Neuron (in vitro differentiated cells): ENCODE measurements around the gene ASPRV1.
"Not testable (repeated sequence)": the region's sequence is repeated elsewhere in the genome, so short reads cannot be mapped to it uniquely, and the experiment has no call there.

Experiments used
- H2AFZ ChIP-seq: one replicate; pipeline ENCODE4 v1.6.1; 2013; ENCODE audit warnings: low read depth, mild to moderate bottlenecking, inconsistent platforms, low read length, moderate library complexity
- H3K27me3 ChIP-seq: one replicate; pipeline ENCODE4 v1.6.1; 2013; ENCODE audit warnings: low read length; ENCODE audit not compliant: insufficient read depth
- H3K36me3 ChIP-seq: one replicate; pipeline ENCODE4 v1.6.1; 2013; ENCODE audit warnings: low read length; ENCODE audit not compliant: insufficient read depth
- H3K4me1 ChIP-seq: one replicate; pipeline ENCODE4 v1.6.1; 2013; ENCODE audit warnings: low read length; ENCODE audit not compliant: insufficient read depth
- H3K4me3 ChIP-seq: 2 replicates; pipeline ENCODE4 v1.5.1; 2013; ENCODE audit warnings: mild to moderate bottlenecking, low read length, moderate library complexity
- H3K9me3 ChIP-seq: one replicate; pipeline ENCODE4 v1.6.1; 2013; ENCODE audit warnings: low read length

The ASPRV1 gene

DNA sequence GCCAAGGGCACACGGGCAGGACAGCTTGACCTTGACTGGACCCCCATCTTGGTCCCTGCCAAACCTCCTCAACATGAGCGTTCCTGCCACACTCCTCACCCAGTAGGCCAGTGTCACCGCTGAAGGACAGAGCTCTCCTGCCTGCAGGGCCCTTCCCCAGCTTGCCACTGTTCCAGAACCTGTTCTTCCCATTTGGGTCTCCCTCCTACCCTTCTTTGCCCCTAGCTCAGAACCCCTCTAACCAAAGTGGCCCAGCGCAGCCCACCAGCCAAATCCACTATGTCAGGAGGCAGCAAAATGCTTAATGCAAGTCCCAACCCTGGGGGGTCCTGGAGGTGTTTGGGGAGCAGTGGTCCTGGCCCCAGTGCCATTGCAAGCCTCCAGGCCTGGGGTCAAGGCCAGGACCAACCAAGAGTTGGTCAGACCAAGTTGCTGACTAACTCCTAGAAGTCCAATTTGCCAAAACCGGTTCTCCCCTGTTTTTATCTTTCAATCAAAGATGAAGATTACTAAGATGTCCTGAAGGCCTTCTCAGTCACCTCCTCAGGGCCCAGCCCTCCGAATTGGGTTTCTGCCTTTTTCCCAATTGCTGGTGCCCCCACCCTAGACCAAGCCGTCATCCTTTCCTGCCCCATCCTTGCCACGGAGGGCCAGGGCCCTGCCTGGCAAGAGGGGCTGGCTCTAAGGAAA, 4.5 kb upstream of the ASPRV1 start:
- no peak overlapping the region for H2AFZ ChIP-seq
- peaks cover 2% of the 10 kb centered on the region for H3K4me1 ChIP-seq
- H3K27me3 ChIP-seq = no peaks in the 10 kb centered on the region
- no peaks in the 10 kb centered on the region for H3K9me3 ChIP-seq
- H3K36me3 ChIP-seq = no peaks in the 10 kb centered on the region
- H3K4me3 ChIP-seq = no peak overlapping the region

DNA sequence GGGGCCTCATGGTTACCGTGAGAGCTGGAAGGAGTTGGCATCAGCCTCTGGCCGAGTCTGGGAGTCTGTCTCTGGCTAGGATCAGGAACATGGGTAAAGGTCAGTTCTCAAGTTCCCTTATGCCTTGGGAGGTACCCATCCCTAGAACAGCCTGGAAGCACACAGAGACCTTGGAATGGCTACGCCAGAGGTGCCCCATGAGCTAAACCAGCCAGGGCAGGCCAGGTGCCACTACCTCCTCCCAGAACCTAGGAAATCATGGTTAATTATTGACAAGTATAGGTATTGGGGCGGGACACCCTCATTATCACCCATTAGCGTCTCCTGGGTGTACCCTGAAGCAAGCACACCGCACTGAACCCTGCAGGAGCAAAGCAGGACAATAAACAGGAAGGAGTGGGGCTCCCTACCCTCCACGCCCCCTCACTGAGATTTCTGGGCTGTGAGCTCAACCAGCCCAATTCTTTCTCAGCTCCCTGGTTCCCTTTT, 3.0 kb upstream of the ASPRV1 start:
- Histone ChIP-seq H3K4me1 (peaks cover 2% of the 10 kb centered on the region), H3K9me3 (no peaks in the 10 kb centered on the region), H3K36me3 (no peaks in the 10 kb centered on the region), H3K4me3 (no peak overlapping the region), H3K27me3 (no peaks in the 10 kb centered on the region), H2AFZ (no peak overlapping the region)

DNA sequence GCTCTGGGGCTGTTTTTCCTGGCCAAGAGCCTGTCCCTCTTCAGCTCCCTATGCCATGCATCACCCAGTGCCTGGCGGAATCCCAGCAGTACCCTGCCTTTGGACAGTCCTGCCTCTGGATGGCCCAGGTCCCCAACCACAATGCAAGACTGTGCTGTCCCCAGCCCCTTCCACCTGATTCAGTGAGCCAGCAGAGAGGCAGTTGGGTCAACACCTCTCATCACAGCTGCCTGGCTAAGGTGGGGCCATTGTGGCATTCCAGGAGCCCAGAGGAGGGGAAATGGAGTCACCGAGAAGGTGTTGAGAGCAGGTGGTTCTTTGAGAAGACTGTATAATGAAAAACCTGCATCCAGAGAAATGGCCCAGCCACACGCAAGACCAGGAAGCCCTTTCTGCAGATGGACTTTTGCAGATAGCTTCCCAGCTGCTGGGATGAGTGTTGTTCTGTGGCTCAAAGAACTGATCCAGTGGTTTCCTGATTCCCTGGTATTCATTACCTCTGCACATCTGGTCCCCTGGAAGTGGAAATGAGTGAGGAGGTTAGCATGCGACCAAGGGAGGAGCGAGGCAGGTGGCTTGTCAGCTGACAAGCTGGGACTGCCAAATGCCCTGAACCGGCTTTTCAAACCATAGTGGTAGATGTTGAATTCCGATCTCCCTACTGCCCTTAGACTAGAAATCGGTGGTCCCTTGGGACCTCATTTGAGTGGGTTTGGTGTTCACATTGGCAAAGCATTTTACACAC, 1.7 kb upstream of the ASPRV1 start:
- Histone ChIP-seq H2AFZ (no peak overlapping the region), H3K36me3 (no peaks in the 10 kb centered on the region), H3K9me3 (no peaks in the 10 kb centered on the region), H3K27me3 (no peaks in the 10 kb centered on the region), H3K4me3 (no peak overlapping the region), H3K4me1 (peaks cover 2% of the 10 kb centered on the region)

DNA sequence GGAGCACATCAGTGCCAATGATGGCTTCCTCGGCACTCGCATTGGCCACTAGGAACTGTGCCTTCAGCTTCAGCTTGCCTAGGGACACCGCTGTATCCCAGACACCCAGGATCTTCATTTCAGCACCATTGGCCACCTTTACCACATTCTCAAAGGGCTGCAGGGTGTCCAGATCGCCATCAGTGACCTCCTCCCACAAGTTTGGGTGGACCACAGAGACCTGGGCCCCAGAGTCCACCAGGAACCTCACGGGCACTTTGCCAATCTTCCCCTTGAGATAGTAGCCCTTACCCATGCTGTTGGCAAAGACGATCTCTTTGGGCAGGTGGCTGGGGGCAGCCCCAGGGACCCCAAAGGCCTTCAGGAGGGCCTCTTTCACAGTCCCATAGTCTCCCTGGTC, 610 bp downstream of the ASPRV1 start:
- Histone ChIP-seq H3K27me3 (no peaks in the 10 kb centered on the region), H2AFZ (no peak overlapping the region), H3K4me3 (no peak overlapping the region), H3K9me3 (no peaks in the 10 kb centered on the region), H3K4me1 (peaks cover 2% of the 10 kb centered on the region), H3K36me3 (no peaks in the 10 kb centered on the region)

DNA sequence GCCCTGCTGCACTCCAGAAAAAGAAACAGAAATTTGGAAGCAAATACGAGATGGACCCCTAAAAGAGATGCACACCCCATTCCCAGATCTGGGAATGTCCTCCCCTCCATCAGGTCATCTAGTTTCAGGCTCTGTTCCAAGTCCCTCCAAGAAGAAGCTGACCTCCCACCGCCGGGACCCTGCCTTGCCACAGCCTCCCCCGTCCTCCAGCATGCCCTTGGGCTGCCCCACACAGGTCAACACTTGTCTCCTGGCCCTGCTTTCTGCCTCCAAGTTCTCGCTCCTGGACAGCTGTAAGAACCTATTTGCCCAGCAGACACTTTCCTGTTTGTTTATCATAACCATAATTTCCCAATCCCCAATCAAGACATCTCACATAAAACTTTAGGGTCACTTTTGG, 2.0 kb downstream of the ASPRV1 start:
- no peak overlapping the region for H3K4me3 ChIP-seq
- no peak overlapping the region for H2AFZ ChIP-seq
- no peaks in the 10 kb centered on the region for H3K9me3 ChIP-seq
- H3K27me3 ChIP-seq = no peaks in the 10 kb centered on the region
- H3K4me1 ChIP-seq = peaks cover 2% of the 10 kb centered on the region
- H3K36me3 ChIP-seq = no peaks in the 10 kb centered on the region

DNA sequence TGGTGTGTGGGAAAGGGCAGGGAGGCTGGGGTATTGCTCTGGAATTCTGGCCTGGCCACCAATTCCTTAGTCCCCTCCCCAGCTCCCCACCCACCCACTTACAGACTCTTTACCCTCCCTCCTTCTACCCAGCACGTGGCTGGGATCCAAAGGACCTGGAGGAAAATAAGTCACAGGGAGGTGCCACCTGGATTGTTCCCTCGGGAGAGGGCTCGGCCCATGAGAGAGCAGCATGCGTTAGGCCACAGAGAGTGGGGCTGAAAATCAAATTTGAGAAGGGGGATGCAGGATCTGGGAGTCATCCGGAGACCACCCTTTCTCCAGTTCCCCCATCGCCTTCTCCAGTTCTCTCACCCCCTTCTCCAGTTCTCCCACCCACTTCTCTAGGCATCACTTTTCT, 3.0 kb downstream of the ASPRV1 start:
- no peak overlapping the region for H2AFZ ChIP-seq
- H3K9me3 ChIP-seq = no peaks in the 10 kb centered on the region
- H3K27me3 ChIP-seq = no peaks in the 10 kb centered on the region
- H3K36me3 ChIP-seq = no peaks in the 10 kb centered on the region
- H3K4me3 ChIP-seq = no peak overlapping the region
- H3K4me1 ChIP-seq = no peaks in the 10 kb centered on the region

DNA sequence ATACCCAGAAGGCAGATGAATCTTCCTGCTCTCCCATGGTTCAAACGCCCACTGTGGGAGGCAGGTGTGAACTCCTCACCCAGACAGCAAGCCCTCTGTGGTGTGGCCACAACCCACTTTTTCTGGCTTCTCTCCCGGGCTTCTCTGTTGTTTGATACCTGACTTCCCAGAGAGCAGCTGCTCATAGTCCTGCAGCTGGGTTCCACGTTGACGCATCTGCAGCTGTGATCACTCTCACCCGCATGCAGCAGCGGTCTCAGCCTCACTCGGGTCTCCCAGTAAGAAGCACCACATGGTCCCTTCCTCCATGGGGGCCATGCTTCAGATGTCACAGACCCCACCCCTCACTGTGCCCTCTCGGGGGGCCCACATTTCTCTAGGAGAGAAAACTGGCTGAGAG, 3.5 kb downstream of the ASPRV1 start:
- Histone ChIP-seq H2AFZ (no peak overlapping the region), H3K4me1 (no peaks in the 10 kb centered on the region), H3K4me3 (no peak overlapping the region), H3K36me3 (no peaks in the 10 kb centered on the region), H3K27me3 (no peaks in the 10 kb centered on the region), H3K9me3 (no peaks in the 10 kb centered on the region)

DNA sequence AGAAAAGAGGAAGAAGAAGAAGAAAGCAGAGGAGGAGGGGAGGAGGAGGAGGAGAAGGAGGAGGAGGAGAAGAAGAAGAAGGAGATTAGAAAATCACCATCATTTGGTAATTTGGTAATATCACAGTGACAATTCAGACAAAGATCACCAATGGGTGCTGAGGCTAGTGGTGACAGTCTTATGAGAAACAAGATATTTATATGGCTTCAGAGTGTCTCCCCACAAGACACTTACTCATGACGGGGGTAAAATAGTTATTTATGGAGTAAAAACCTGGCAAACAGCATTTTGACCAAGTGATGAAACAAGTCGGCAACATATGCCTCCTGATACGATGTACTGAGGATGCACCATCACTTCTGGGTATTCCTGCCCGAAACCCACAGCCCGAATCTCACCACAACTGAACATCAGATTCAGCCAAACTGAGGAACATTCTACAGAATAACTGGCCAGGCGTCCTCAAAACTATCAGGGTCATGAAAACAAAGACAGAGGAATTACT, 4.9 kb downstream of the ASPRV1 start:
- Histone ChIP-seq H3K36me3 (no peaks in the 10 kb centered on the region), H3K27me3 (no peaks in the 10 kb centered on the region), H3K9me3 (no peaks in the 10 kb centered on the region), H3K4me1 (no peaks in the 10 kb centered on the region), H2AFZ (no peak overlapping the region), H3K4me3 (no peak overlapping the region)

DNA sequence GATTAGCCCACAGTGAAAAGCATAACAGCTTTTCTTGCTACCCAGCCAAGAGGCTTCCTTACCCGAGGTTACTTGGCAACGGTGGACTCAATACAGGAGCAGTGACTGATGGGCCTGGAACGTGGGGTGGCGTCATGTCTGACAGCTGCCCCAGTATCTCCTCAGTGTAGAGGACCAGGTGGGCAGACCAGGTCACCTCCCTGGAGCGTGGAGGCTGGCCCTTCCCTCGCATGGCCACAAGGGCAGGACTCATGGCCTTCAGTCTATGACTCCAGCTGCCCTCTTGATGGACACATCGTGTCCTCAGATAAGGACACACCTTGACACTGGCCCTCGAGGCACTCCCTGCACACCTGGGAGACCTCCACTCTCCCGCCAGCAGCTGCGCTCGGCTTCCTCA, 6.4 kb downstream of the ASPRV1 start:
- no peaks in the 10 kb centered on the region for H3K9me3 ChIP-seq
- no peak overlapping the region for H3K4me3 ChIP-seq
- H2AFZ ChIP-seq = no peak overlapping the region
- no peaks in the 10 kb centered on the region for H3K27me3 ChIP-seq
- no peaks in the 10 kb centered on the region for H3K4me1 ChIP-seq
- no peaks in the 10 kb centered on the region for H3K36me3 ChIP-seq

DNA sequence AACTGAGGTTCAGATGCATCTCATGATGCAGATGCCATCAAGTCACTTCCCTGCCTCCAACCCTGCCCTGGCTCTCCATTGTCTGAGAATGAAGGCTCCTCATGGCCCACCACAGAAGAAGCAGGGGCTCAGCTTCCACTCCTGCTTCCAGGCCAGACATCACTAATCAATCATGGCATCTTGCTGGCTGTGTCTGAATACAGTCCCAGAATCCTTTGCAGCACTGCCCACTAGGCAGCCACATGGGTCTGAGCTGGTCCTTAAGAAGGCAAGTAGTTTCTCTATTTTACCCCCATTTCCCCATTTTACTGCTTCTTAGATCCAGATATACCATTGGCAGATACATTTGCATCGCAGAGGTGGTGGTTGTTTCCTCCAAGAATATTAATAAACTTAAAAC, 7.3 kb downstream of the ASPRV1 start:
- no peaks in the 10 kb centered on the region for H3K9me3 ChIP-seq
- H3K36me3 ChIP-seq = no peaks in the 10 kb centered on the region
- H3K4me3 ChIP-seq = no peak overlapping the region
- H3K27me3 ChIP-seq = no peaks in the 10 kb centered on the region
- H3K4me1 ChIP-seq = no peaks in the 10 kb centered on the region
- no peak overlapping the region for H2AFZ ChIP-seq

DNA sequence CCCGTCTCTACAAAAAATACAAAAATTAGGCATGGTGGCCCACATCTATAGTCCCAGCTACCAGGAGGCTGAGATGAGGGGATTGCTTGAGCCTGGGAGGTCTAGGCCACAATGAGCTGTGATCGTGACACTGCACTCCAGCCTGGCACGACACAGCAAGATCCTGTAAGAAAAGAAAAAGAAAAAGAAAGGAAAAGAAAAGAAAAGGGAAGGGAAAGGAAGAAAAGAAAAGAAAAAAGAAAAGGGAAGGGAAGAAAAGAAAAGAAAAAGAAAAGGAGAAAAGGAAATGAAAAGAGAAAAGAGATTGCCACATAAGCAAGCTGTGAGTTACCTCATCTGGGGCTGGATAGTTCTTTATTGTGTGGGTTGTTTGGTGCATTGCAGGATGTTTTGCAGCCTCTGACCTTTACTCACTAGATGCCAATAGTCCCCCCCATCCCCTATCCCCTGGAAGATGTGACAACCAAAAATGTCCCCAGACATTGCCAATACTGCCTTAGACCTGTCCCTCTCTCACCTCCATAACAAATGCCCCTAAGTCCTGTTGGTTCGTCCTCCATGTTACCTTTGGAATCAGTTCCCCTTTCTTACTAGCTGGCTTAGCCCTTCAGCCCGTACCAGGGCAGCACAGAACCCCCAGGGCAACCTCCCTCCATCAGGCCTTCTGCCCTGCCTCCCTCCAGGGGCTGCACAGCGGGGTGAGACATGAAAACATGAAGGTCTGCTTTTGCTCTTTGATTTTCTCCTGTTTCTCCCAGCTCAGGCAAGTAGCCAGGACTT, 8.9 kb downstream of the ASPRV1 start:
- H3K4me1 ChIP-seq = no peaks in the 10 kb centered on the region
- no peaks in the 10 kb centered on the region for H3K9me3 ChIP-seq
- H3K27me3 ChIP-seq = no peaks in the 10 kb centered on the region
- H2AFZ ChIP-seq = no peak overlapping the region
- no peak overlapping the region for H3K4me3 ChIP-seq
- H3K36me3 ChIP-seq = no peaks in the 10 kb centered on the region

DNA sequence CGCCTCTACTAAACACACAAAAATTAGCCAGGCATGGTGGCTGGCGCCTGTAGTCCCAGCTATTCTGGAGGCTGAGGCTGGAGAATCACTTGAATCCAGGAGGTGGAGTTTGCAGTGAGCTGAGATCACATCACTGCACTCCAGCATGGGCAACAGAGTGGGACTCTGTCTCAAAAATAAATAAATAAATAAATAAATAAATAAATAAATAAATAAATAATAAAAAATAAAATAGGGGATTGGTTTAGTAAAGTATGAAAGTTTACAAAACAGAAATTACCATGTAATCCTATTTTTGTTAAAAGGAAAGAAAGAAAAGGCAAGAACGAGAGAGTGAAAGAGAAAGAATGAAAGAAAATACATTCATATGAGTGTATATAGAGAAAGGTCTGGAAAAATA, 10.8 kb downstream of the ASPRV1 start:
- not testable (repeated sequence) for H3K4me3 ChIP-seq, H3K4me1 ChIP-seq

DNA sequence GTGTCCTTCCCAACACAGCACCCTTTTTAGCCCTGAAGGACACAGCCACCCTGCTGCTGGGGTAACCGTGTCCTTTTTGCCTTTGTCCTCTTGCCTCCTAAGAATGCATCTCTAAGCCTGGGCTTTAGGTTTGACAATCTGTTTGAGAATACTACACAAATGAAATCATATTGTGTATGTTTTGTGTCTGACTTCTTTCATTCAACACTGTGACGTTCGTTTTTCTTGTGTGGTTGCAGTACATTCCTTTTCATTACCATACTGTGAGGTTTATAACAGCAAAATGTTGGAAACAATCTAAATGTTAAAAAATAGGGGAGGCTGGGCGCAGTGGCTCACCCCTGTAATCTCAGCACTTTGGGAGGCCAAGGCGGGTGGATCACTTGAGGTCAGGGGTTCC, 11.2 kb downstream of the ASPRV1 start:
- Histone ChIP-seq H3K4me3 (no peak overlapping the region), H3K4me1 (no peaks in the 10 kb centered on the region), H3K9me3 (no peaks in the 10 kb centered on the region), H2AFZ (no peak overlapping the region), H3K27me3 (no peaks in the 10 kb centered on the region), H3K36me3 (no peaks in the 10 kb centered on the region)

More for the DNA sequence above, 10.8 kb downstream of the ASPRV1 start:
- H3K27me3 ChIP-seq, H2AFZ ChIP-seq, H3K9me3 ChIP-seq, H3K36me3 ChIP-seq: not testable (repeated sequence)
